ENCODE data around the gene HAGH.

Gene HAGH

DNA sequence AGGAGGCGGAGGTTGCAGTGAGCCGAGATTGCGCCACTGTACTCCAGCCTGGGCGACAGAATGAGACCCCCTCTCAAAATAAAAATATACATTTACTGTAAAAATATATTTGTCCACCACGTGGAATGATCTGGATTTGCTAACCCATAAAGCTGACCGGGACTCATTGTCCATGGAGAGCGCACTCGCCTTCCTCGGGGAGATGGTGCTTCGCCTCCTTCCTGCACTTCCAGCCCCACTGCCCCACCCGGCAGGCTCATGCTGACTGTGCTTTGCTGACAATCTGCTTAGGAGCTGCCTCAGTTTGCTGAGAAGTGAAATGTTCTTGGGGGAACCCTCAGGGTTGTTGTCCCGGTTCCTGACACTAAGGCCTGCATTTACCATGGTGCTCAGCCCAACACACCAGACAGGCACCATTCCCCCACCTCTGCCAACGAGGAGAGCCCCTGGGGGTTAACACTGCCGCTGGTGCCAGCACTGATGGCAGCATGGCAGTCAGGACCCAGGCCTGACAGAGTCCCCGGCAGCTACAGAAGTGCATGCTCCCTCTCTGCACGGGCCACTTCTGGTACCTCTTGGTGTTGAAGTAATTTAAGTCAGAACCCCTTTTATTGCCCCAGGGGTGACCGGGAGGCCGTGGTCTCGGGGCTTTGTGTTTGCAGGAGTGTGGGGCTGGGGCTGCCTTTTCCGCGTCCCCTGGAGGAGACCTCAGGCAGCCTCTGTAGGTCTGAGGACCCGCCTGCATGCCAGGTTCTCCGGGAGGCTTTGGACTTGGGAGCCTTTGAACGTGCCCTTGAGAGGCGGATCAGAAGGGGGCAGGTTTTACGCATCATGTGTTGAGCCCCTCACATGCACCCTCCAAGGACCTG is 41.4 kb downstream of the HAGH start:
- DNase-seq: no peak

DNA sequence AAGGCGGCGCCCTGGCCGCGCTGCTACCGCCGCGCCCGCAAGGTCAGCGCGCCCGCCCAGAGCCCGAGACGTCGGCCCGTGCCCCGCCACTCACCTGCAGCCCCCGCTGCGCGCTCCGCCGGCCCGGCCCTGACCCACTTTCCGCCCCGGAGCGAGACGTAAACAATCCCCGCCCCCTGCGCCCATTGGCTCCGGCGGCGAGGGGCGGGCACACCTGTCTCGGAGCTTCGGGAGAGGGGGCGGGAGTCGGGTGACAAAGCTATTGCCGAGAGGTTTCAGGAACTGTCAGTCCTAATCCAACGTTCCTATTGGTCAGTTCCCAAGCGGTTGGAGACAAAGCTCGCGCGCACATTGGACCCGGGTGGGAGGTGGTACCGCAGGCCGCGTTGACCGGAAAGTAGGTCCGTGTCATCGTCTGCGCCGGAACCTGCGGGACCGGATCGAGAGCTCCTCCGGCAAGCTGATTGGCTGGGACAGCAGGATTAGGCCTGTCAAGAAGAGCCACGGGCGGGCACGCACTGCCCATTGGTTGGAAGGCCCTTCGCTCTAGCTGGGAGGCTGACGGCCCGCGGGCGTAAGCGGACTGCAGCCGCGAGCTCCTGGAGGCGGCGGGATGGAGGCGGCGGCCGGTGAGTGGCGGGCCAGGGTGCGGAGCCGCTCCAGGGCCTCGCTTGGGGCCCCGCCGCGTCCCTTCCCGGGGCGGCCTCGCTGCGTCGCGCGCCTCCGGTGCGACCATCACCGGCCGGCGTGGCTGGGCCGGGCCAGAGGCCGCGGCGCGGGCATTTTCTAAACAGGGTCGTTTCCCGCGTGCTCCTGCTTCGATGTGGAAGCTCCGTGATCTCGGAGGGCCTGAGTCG is 44.0 kb downstream of the HAGH start, which contains the start of the genes NUBP2 and SPSB3:
Gene NUBP2 (plus strand): TSS at position 553 of the 857 bp plus-strand sequence. CDS start 61 bp downstream, at position 614.
Gene SPSB3 (minus strand): TSS at position 164 of the 857 bp plus-strand sequence. CDS start 1,088 bp downstream, outside the sequence.
- DNase-seq: peak; percentile 99

DNA sequence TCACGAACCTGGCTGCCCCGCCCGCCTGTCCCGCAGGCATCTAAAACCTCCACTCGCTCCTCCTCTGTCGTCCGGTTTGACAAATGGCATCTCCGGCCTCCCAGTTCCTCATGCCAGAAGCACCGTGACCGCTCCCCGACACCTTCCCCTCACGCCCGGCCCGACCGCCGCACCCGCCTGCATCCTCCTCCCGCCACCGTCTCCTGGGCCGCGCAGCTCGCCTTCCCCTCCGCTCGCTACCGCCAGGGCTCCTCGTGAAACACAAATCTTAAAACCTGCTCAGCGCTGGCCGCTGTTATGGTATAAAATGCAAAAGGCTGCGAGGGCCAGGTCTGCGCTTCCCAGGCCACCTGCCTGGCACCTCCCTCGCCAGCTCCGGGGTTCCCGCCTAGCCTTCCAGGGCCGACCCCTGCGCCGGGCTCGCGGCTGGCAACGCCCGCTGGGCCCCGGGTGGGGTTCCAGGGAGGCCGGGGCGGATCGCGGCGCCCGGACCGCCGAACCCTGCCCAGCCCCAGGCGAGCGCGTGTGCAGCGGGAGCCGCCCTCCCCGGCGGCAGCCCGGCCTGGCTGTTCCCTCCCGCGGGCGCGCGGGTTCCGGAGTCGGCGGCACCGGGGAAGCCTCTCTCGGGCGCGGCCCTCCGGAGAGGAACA is 44.7 kb downstream of the HAGH start:
- DNase-seq: peak; percentile 31

DNA sequence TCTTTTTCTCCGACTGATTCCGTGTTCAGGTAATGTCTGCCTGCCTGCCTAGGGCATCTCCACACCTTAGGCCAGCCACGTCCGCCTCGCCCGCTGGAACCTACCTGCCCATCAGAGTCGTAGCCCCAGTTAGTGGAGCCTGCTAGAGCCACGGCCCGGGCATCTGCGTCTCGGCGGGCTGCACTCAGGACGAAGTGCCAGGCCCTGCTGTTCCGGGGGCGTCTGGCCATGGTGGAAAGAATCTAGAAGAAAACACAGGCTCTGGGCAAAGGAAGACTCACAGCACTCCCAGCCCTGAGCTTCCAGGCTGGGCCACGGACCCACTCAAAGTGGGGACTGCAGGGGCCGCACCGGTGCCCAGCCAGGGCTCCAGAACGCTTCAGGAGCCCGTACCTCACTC is 45.4 kb downstream of the HAGH start:
- DNase-seq: no peak

DNA sequence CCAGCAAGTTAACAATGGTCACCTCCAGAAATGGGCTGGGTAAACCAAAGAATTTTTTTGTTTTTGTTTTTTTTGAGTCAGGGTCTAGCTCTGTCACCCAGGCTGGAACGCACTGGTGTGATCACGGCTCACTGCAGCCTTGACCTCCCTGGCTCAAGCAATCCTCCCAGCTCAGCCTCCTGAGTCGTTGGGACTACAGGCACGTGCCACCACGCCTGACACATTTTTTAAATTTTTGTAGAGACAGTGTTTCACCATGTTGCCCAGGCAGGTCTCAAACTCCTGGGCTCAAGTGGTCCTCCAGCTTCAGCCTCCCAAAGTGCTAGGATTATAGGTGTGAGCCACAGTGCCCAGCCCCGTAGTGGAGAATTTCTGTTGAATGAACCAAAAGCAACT is 46.0 kb downstream of the HAGH start:
- no peak for DNase-seq

DNA sequence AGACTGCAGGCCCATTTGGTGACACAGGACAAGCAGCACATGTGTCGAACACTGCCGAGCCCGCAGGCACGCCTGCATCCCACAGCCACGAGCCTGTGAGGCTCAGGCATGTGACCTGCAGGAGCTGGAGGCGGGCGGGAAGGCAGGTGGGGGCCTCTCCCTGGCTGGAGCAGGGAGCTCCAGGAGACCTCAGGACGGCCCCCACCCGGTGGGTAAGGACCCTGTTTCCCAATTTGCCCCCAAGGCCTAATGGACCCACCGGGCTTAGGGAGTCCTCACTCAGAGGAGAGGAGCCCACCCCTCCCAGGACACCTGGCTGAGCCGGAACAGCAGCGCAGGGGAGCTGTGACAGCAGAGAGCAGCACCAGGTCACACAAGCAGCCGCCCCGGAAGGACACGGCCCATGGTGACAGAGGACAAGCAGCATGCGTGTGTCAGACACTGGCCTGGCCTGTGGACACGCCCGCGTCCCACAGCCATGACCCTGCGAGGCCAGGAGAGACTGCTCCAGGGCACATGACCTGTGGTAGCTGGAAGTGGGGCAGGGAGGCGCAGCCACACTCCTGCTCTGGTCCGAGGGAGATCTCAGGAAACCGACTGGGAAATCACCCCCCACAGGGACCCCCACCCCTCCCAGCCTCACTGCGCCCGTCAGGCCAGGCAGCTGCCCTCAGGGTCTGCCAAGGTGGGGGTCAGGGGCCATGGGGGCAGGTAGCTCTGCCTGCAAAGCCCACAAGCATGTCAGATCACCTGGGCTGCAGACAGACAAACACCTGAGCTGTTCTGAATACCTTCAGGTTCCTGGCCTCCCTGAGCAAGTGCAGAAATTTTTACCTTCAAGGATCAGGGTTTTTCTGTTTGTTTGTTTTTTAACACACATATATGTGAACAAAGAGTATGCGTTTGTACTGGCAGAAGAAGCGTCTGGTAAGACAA is 46.6 kb downstream of the HAGH start:
- no peak for DNase-seq

DNA sequence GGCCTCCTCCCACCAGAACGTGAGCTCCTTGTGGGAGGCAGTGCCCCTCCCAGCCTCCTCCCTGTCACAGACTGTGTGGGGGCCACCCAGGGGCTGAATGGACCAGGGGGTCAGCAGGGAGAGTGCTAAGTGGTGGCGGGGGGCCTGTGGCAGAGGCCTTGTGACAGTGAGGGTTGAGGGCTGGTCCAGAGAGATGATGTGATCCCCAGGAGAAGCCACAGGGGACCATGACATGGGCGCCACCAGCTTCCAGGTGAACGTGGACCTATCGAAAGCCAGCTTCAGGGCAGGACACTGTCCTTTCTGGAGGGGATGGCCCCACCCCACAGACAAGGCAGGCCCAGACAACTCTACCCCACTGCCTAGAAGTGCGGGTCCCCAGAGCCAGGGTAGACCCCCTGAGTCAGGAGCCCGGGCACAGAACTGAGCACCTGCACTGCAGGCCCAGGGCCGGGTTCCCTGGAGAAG is 47.4 kb downstream of the HAGH start:
- no peak for DNase-seq

DNA sequence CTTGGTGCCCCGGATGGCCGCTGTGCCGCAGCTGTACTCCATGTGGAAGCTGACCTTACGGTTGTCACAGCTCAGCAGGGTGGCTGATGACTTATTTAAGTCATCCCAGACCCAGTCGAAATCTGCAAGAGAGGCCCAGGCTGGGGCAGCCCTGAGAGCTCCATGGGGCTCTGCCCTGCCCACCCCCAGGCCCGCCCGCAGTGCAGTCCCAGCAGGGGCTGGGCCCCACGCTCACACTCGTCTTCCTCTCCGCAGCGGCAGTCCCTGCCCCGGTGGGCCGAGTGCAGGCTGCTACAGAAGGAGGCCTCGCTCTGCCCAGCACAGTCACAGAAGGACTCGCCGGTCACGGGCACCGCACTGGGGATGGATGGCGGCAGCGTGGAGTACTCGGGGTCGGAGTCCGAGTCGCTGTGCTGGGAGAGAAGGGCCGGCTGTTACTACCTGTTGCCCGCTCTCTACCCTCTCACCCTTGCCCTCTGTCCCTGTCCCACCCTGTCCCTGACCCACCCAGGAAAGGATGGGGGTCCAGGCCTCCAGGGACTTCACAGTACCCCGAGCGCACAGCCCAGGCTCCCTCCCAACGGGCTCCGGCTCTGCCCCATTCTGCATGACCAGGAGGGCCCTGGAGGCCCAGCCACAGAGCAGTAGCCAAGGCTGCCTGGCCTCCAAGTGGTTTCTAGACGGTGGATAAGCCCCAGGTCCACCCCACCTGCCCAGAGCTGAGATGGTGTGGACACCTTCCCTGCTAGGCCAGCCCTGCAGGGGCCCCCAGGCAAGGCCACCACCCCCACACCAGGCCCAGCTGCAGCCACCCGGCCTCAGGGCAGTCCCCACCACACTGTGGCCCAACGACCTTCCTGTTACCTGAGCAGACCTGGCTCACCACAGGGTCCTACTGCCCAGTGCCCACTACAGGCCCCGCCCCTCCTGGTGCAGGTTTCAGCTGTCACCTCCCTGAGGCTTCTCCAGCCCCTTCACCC is 48.1 kb downstream of the HAGH start:
- DNase-seq: no peak

DNA sequence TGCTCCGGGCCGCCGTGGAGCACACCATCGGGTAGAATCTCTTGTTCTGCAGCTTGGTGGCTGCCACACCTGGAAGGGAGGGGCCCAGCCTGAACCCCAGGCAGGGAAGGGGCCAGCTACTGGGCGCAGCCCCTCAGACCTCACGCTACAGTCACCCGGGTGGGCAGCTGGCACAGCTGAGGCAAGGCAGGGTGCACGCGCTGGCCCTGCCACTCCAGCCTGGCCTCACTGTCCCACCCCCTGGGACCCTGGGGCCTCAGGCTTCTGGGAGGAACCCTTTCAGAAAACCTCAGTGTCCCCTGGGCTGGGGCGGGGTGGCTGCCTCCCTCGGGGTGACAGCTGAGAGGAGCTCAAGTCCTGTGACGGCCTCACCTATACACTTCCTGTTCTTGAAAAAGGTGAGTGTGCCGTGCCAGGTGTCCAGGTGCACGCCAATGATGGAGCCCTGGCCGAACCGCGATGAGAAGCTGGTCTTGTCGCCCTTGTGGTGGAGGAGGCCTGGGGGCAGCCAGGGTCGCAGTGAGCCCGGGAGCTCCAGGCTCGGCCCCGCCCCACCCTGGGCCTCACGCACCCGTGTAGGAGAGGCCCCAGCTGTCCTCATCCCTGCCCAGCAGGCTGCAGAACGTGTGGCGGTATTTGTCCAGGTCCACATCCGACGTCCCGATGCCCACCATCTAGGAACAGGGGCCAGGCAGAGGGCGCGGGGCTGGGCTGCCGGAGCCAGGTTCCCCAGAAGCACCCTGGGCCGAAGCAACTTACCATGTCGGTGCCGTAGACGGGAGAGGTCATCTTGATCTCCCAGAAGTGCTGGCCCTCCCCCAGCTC is 49.0 kb downstream of the HAGH start:
- no peak for DNase-seq

DNA sequence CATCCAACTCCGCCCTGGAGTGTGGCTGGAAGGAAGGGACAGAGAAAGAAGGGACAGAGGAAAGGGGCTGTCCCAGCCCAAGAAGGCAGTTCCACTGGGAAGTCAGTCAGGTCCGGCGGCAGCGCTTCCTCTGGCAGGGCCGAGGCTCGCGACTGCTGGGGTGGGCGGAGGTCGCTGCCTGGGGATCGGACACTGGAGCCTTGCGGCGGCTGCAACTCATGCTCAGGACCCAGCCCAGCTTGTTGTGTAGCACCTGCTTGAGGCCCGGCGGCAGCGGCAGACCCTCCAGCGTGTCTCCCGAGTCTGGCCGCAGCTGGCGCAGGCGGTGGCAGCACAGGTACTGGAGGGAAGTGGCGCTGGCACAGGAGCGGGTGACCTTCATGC is 49.6 kb downstream of the HAGH start:
- no peak for DNase-seq

DNA sequence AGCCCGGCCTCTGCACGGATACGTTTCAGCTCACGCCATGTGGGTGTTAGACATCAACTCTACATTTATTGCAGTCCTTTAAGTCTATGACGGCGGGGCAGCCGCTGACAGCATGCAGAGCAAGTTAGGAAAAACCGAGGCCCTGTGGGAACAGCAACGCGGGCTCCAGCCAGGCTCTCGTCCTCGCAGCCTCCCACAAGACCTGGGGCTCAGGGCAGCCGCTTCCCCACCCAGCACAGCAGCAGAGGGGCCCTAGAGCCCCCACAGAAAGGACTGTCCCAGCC is 50.0 kb downstream of the HAGH start:
- DNase-seq: no peak

DNA sequence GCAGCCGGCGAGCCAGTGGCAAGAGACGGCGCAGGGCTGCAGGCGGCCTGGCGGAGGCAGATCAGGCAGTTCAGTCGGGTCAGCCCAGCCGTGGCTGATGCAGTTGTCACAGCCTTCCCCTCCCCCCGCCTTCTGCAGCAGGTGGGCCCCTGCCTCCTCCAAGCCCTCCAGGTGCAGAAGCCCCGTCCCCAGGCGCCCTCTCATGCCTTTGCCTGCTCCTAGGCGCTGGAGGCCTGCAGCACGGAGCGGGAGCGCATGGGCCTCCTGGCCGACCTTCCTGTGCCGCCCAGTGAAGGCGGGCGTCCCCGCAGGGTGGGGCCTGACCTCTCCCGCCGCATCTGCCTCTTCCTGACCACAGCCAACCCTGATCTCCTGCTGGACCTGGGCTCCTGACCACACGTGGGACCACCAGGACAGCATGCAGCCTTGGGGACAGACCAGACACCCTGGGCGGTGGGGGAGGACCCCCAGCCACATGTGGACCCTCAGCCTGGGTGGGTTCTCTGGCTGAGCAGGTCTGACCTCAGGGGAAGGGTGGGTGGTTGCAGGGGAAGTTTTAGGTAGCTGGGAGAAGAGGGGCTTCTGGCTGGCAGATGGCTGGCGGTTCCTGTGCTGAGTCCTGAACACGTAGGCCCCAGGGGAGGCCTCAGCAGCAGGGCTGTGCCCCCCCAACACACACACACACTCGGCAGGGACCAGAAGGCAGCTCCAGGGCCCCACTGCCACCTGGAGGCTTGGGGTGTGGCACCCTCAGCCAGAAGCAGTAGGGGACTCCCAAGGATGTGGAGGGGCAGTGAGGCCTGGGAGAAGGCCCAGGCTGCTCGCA is 50.6 kb downstream of the HAGH start:
- DNase-seq: no peak

DNA sequence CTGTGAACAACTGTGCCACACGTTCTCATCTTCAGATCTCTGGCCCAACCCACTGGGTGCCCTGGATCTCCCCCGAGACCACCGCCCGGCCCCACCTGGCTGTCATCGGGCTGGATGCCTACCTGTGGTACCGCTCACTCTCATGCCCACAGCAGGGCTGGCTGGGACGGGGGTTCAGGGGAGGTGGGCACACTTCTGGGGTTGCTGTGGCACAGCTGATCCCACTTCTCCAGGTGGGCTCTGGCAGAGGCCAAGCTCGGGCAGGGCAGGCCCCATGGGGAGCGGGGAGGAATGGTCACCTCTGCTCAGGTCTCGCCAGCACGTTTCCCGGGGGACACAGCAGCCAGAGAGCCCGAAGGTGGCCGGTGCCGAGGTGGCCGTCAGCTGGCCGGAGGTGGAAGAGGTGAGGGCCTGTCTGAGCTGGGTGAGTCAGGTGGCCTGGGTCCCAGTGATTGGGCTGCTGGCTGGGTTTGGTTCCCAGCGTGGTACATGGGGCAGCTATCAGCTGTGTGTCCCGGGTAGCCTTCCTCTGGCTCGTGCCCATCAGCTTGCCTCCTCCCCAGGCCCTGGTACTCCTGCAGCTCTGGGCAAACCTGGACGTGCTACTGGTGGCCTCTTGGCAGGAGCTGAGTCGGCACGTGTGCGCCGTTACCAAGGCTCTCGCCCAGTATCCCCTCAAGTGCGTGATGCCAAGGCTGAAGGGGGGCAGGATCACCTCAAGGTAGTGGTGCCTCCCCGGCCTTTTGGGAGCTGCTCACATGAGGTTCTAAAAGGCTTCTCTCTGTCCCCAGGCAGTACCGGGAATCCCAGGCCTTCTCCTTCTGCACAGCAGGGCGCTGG is 51.4 kb downstream of the HAGH start:
- DNase-seq: no peak

DNA sequence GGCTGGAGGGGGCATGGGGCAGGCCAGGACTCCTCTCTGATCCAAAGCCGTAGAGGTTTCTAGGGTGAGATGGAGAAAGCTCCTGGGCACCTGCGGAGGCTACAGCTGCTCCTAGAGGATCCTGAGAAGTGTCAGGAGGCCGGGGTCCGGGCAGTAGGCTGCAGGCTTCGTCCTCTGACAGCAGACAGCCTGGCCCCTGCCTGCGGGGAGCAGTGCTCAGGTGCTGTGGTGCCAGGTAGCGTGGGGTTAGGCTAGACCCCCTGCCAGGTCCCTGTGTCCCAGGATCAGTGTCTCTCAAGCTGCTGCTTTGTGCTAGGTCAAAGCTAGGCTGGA is 52.2 kb downstream of the HAGH start:
- DNase-seq: no peak

DNA sequence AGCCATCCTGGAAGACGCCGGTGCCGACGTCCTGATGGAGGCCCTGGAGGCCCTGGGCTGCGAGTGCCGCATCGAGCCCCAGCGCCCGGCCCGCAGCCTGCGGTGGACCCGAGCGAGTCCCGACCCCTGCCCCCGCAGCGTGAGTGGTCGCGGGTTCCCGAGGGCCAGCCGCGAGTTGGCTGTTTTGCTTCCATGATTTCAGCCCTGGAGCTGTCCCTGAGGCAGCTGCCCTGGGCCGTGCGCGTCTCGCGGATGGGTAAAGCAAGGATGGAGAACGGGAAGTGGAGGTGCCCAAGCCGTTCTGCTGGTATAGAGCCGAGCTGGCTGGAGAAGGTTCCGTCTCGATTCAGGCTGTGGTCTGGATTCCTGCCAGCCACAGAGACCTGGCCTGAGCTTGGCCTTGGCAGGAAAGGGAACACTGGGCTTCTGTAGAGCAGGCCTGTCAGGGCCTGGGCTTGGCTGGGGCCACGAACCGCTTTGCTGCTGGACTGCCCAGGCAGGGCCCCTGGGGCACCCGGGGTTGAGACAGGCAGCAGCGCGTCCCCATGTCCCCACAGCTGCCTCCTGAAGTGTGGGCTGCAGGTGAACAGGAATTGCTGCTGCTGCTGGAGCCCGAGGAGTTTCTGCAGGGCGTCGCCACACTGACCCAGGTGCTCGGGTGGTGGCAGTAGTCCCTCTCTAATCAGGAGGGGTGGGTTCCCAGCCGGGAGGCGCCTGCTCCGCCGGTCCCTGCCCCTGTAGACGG is 52.8 kb downstream of the HAGH start:
- no peak for DNase-seq

DNA sequence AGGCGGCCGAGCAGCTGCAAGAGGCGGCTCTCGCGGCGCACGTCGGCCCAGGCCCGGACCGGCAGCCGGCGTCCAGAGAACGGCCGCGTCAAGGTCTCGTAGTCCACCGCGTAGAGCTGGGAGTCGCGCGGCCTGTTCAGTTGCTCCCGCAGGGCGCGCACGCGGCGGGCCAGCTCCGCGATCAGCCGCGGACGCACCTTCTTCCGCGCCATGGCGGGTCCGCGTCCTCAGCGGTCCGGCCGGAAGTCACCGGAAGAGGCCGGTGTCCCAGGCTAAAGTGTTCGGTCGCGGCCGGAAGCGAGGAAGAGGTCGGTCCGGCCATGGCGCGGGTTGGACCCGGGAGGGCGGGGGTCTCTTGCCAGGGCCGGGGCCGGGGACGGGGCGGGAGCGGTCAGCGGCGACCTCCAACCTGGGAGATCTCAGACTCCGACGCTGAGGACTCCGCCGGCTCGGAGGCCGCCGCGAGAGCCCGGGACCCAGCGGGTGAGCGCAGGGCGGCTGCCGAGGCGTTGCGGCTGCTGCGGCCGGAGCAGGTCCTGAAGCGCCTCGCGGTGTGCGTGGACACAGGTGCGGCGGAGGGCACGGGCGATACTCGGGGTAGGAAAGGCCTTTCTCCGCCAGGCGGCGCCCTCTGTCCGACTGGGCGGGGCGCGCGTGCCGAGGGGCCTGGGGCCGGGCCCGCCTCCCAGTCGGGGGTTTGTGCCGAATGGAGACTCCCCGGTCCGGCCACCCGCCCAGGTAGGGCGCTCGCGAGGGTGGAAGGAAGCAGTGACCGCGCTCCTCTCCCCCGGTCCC is 53.5 kb downstream of the HAGH start, which contains the start of gene MRPS34:
Gene MRPS34 (minus strand): TSS at position 227 of the 795 bp plus-strand sequence. CDS start 15 bp downstream, at position 212.
- peak; percentile 88 for DNase-seq

Measured in NCI-H1092 treated with DMSO at 0.1 percent for 48 hours (cell line).